ENCODE results near the gene CACNA1H. TPM values are rescaled to one million over a fixed set of nuclear protein-coding genes. Genes with fewer than 3 reads are reported as not detected.

CACNA1H gene
- total RNA-seq, 1 donor from 2014 or later = 73.2 TPM

DNA sequence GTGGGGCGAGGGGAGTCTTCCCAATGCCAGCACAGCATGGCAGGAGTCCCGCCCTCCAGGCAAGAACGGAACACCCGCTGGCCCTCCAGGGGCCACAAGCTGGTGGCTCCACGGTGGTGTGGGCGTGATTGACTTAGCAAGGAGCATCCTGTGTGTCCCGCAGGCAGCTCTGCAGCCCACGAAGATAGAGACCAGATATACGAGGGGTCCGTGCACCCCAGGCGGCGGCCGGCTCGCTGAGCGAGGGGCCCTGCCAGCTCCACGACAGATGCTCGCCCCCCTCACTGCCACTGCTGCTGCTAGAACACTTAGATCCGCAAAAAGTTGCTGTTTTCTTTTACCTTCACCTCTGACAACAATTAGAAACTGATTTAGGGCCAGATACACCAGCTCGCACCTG, 10.0 kb upstream of the CACNA1H start:
- Mint-ChIP-seq H3K36me3 (ENCODE audit: low read depth) (peaks cover 2% of the 10 kb centered on the region), H3K4me3 (ENCODE audit: unreplicated experiment) (no peak overlapping the region)
- TF ChIP-seq, protein P1, sequence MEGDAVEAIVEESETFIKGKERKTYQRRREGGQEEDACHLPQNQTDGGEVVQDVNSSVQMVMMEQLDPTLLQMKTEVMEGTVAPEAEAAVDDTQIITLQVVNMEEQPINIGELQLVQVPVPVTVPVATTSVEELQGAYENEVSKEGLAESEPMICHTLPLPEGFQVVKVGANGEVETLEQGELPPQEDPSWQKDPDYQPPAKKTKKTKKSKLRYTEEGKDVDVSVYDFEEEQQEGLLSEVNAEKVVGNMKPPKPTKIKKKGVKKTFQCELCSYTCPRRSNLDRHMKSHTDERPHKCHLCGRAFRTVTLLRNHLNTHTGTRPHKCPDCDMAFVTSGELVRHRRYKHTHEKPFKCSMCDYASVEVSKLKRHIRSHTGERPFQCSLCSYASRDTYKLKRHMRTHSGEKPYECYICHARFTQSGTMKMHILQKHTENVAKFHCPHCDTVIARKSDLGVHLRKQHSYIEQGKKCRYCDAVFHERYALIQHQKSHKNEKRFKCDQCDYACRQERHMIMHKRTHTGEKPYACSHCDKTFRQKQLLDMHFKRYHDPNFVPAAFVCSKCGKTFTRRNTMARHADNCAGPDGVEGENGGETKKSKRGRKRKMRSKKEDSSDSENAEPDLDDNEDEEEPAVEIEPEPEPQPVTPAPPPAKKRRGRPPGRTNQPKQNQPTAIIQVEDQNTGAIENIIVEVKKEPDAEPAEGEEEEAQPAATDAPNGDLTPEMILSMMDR (IDR thresholded peaks at IDR 0.05) = no peak

DNA sequence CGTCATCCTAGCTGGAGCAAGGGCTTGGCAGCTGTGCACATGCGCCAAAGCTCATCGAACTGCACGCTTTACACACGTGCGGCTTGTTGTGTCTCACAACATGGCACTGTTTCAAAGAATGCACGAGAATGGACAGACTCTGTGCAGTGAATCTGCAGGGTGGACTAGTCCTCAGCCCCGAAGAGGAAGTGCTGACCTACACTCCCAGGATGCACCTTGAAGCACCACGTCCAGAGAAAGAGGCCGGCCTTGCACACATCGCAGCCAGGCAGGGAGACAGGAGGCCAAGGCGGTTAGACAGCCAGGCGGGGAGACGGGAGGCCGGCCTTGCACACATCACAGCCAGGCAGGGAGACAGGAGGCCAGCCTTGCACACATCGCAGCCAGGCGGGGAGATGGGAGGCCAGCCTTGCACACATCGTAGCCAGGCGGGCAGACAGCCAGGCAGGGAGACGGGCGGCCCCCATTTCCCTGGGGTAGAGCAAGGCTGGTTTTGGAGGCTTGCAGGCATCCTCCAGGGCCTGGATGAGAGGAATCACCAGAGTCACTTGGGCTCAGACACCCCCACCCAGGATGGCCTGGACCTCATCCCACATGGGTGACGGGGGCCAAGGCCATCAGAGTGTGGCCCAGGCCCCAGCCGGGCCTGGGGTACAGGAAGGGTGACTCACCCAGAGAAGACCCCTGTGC, 9.0 kb upstream of the CACNA1H start:
- Mint-ChIP-seq H3K36me3 (ENCODE audit: low read depth) (peaks cover 2% of the 10 kb centered on the region), H3K9me3 (ENCODE audit: low read depth) (peaks cover 4% of the 10 kb centered on the region), H3K4me3 (ENCODE audit: unreplicated experiment) (no peak overlapping the region), H3K4me1 (ENCODE audit: low read depth) (no peaks in the 10 kb centered on the region), H3K27me3 (ENCODE audit: low read depth) (peaks cover 11% of the 10 kb centered on the region), H3K27ac (ENCODE audit: unreplicated experiment) (no peak overlapping the region)
- DNase-seq (ENCODE audit: low spot score) = no peak
- TF ChIP-seq, protein P1 (IDR thresholded peaks at IDR 0.05) = no peak

More for the DNA sequence above, 10.0 kb upstream of the CACNA1H start:
- no peak overlapping the region for H3K27ac Mint-ChIP-seq (ENCODE audit: unreplicated experiment)
- H3K27me3 Mint-ChIP-seq (ENCODE audit: low read depth) = peaks cover 12% of the 10 kb centered on the region
- peaks cover 4% of the 10 kb centered on the region for H3K9me3 Mint-ChIP-seq (ENCODE audit: low read depth)
- no peaks in the 10 kb centered on the region for H3K4me1 Mint-ChIP-seq (ENCODE audit: low read depth)
- no peak for DNase-seq (ENCODE audit: low spot score)

- DNase-seq (ENCODE audit: low spot score) = no peak
- Mint-ChIP-seq H3K27me3 (ENCODE audit: low read depth) (peaks cover 10% of the 10 kb centered on the region), H3K36me3 (ENCODE audit: low read depth) (peaks cover 2% of the 10 kb centered on the region), H3K9me3 (ENCODE audit: low read depth) (peaks cover 4% of the 10 kb centered on the region), H3K4me3 (ENCODE audit: unreplicated experiment) (no peak overlapping the region), H3K4me1 (ENCODE audit: low read depth) (no peaks in the 10 kb centered on the region), H3K27ac (ENCODE audit: unreplicated experiment) (no peak overlapping the region)
- TF ChIP-seq, protein P1 (IDR thresholded peaks at IDR 0.05) = no peak
Observed at GRCh38 chr16:1144476-1145382, 8.2 kb upstream of the CACNA1H start.

- Mint-ChIP-seq H3K27ac (ENCODE audit: unreplicated experiment) (no peak overlapping the region), H3K4me1 (ENCODE audit: low read depth) (no peaks in the 10 kb centered on the region), H3K27me3 (ENCODE audit: low read depth) (peaks cover 10% of the 10 kb centered on the region), H3K9me3 (ENCODE audit: low read depth) (peaks cover 4% of the 10 kb centered on the region), H3K4me3 (ENCODE audit: unreplicated experiment) (no peak overlapping the region), H3K36me3 (ENCODE audit: low read depth) (no peaks in the 10 kb centered on the region)
- TF ChIP-seq, protein P1 (IDR thresholded peaks at IDR 0.05) = no peak
- DNase-seq (ENCODE audit: low spot score) = no peak
Observed at GRCh38 chr16:1145383-1146100, 7.4 kb upstream of the CACNA1H start.

- H3K27ac Mint-ChIP-seq (ENCODE audit: unreplicated experiment) = no peak overlapping the region
- no peak overlapping the region for H3K4me3 Mint-ChIP-seq (ENCODE audit: unreplicated experiment)
- H3K4me1 Mint-ChIP-seq (ENCODE audit: low read depth) = peaks cover 3% of the 10 kb centered on the region
- TF ChIP-seq, protein P1 (IDR thresholded peaks at IDR 0.05) = no peak
- DNase-seq (ENCODE audit: low spot score) = no peak
- H3K27me3 Mint-ChIP-seq (ENCODE audit: low read depth) = peaks cover 7% of the 10 kb centered on the region
- peaks cover 4% of the 10 kb centered on the region for H3K9me3 Mint-ChIP-seq (ENCODE audit: low read depth)
- H3K36me3 Mint-ChIP-seq (ENCODE audit: low read depth) = no peaks in the 10 kb centered on the region
Observed at GRCh38 chr16:1146409-1146808, 6.5 kb upstream of the CACNA1H start.

All from chondrocyte (in vitro differentiated cells).